ENCODE results near the gene ZFR2.
A peak's percentile ranks its signal among the peaks of the same experiment; 100 is the strongest.

The ZFR2 gene

DNA sequence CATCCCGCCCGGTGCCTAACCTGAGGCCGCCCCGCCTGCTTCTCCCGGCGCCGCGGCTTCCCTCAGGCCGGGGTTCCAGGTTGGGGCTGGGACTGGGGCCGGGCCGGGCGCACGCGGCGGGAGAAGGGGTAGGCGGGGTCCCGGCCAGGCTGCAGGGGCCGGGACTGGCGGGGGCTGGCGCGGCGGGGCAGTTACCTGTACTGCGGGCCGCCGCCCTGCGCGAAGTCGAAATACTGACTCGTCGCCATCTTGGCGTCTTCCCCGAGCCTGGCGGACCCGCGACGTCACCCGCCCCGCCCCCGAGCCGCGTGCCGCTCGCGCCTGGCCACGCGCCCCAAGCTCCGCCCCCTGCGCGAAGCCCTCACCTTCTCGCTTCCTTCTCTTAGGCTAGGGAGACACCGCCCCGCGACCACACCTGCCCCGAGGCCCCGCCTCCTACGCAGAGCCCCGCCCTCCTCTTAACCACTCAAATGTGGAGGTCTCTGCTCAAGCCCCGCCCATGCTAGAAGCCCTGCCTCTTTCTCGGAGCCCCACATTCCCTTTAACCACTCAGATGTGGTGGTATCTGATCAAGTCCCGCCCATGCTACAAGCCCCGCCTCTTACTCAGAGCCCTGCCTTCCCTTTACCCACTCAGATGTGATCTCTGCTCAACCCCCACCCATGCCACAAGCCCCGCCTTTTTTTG lies at the start of gene ZFR2:
Gene ZFR2 (minus strand): TSS at position 269 of the 687 bp plus-strand sequence. CDS start 21 bp downstream, at position 248.
- Histone ChIP-seq H3K4me1 (ENCODE audit: insufficient read depth, low read length) (no peaks in the 10 kb centered on the region), H3K4me2 (ENCODE audit: insufficient read depth, low read length) (no peak within 1 kb of the TSS), H3K9ac (ENCODE audit: low read depth, low read length) (no peak within 1 kb of the TSS), H3K9me3 (ENCODE audit: insufficient read depth, low read length, severe bottlenecking) (no peaks in the 10 kb centered on the region), H3K27me3 (ENCODE audit: insufficient read depth, low read length, poor library complexity) (peaks cover 9% of the 10 kb centered on the region), H3K79me2 (ENCODE audit: insufficient read depth, low read length) (no peaks in the 10 kb centered on the region), H3K4me3 (ENCODE audit: low read depth in 1 of 2, low read length in 2 of 2) (no peak within 1 kb of the TSS), H3K36me3 (ENCODE audit: insufficient read depth, low read length) (no peaks in the 10 kb centered on the region), H3K27ac (ENCODE audit: low read length) (no peak within 1 kb of the TSS), H4K20me1 (ENCODE audit: insufficient read depth, low read length) (no peaks in the 10 kb centered on the region; the same call in 1 of the 2 replicates), H2AFZ (ENCODE audit: low read depth, low read length) (no peak within 1 kb of the TSS)
- TF ChIP-seq EZH2 (IDR thresholded peaks at IDR 0.05; ENCODE audit: borderline replicate concordance, low read depth, low read length, severe bottlenecking) = no peak
- TF ChIP-seq, protein P1, sequence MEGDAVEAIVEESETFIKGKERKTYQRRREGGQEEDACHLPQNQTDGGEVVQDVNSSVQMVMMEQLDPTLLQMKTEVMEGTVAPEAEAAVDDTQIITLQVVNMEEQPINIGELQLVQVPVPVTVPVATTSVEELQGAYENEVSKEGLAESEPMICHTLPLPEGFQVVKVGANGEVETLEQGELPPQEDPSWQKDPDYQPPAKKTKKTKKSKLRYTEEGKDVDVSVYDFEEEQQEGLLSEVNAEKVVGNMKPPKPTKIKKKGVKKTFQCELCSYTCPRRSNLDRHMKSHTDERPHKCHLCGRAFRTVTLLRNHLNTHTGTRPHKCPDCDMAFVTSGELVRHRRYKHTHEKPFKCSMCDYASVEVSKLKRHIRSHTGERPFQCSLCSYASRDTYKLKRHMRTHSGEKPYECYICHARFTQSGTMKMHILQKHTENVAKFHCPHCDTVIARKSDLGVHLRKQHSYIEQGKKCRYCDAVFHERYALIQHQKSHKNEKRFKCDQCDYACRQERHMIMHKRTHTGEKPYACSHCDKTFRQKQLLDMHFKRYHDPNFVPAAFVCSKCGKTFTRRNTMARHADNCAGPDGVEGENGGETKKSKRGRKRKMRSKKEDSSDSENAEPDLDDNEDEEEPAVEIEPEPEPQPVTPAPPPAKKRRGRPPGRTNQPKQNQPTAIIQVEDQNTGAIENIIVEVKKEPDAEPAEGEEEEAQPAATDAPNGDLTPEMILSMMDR (IDR thresholded peaks at IDR 0.05; ENCODE audit: borderline replicate concordance, extremely low read depth, low read length, poor library complexity, severe bottlenecking) = no peak
- DNase-seq (peak; percentile 26), ATAC-seq (ENCODE audit: insufficient read depth, low read depth) (no peak)

DNA sequence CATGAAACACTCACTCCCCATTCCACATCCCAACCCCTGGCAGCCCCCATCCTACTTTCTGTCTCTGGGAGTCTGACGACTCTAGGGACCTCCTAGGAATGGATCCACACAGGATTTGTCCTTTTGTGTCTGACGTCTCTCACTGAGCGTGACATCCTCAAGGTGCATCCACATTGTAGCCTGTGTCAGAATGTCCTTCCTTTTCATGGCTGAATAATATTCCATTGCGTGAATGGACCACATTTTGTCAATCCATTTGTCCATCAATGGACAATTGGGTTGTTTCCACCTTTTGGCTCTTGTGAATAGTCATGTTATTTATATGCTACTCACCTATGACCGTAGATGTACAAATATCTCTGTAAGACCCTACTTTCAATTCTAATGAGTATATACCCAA lies 47.2 kb upstream of the ZFR2 start:
- H3K4me1 ChIP-seq (ENCODE audit: insufficient read depth, low read length) = no peaks in the 10 kb centered on the region
- H3K4me2 ChIP-seq (ENCODE audit: insufficient read depth, low read length) = no peak overlapping the region
- H3K4me3 ChIP-seq (ENCODE audit: low read depth in 1 of 2, low read length in 2 of 2) = no peak overlapping the region
- H3K36me3 ChIP-seq (ENCODE audit: insufficient read depth, low read length) = no peaks in the 10 kb centered on the region
- no peaks in the 10 kb centered on the region for H4K20me1 ChIP-seq (ENCODE audit: insufficient read depth, low read length)
- TF ChIP-seq EZH2 (IDR thresholded peaks at IDR 0.05; ENCODE audit: borderline replicate concordance, low read depth, low read length, severe bottlenecking) = no peak
- TF ChIP-seq, protein P1 (IDR thresholded peaks at IDR 0.05; ENCODE audit: borderline replicate concordance, extremely low read depth, low read length, poor library complexity, severe bottlenecking) = no peak
- no peaks in the 10 kb centered on the region for H3K27me3 ChIP-seq (ENCODE audit: insufficient read depth, low read length, poor library complexity)
- no peak overlapping the region for H3K9ac ChIP-seq (ENCODE audit: low read depth, low read length)
- H3K27ac ChIP-seq (ENCODE audit: low read length) = no peak overlapping the region
- no peak for ATAC-seq (ENCODE audit: insufficient read depth, low read depth)
- no peaks in the 10 kb centered on the region for H3K79me2 ChIP-seq (ENCODE audit: insufficient read depth, low read length)
- no peak for DNase-seq
- no peak overlapping the region for H2AFZ ChIP-seq (ENCODE audit: low read depth, low read length)
- no peaks in the 10 kb centered on the region for H3K9me3 ChIP-seq (ENCODE audit: insufficient read depth, low read length, severe bottlenecking)

DNA sequence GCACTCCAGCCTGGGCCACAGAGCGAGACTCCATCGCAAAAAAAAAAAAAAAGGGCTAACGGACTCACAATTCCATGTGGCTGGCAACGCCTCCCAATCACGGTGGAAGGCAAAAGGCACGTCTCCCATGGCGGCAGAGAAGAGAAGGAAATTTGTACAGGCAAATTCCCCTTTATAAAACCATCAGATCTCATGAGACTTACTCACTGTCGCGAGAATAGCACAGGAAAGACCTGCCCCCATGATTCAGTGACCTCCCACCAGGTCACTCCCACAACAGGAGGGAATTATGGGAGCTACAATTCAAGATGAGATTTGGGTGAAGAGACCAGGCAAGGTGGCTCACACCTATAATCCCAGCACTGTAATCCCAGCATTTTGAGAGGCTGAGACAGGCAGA lies 45.4 kb upstream of the ZFR2 start:
- H3K4me3 ChIP-seq (ENCODE audit: low read depth in 1 of 2, low read length in 2 of 2) = no peak overlapping the region
- no peak for TF ChIP-seq EZH2 (IDR thresholded peaks at IDR 0.05; ENCODE audit: borderline replicate concordance, low read depth, low read length, severe bottlenecking)
- TF ChIP-seq, protein P1 (IDR thresholded peaks at IDR 0.05; ENCODE audit: borderline replicate concordance, extremely low read depth, low read length, poor library complexity, severe bottlenecking) = no peak
- H3K27me3 ChIP-seq (ENCODE audit: insufficient read depth, low read length, poor library complexity) = no peaks in the 10 kb centered on the region
- peaks cover 2% of the 10 kb centered on the region for H3K9me3 ChIP-seq (ENCODE audit: insufficient read depth, low read length, severe bottlenecking)
- no peaks in the 10 kb centered on the region for H3K79me2 ChIP-seq (ENCODE audit: insufficient read depth, low read length)
- no peak overlapping the region for H3K4me2 ChIP-seq (ENCODE audit: insufficient read depth, low read length)
- H3K4me1 ChIP-seq (ENCODE audit: insufficient read depth, low read length) = no peaks in the 10 kb centered on the region
- no peak for DNase-seq
- ATAC-seq (ENCODE audit: insufficient read depth, low read depth) = no peak
- no peak overlapping the region for H3K9ac ChIP-seq (ENCODE audit: low read depth, low read length)
- H2AFZ ChIP-seq (ENCODE audit: low read depth, low read length) = no peak overlapping the region
- H3K27ac ChIP-seq (ENCODE audit: low read length) = no peak overlapping the region
- H4K20me1 ChIP-seq (ENCODE audit: insufficient read depth, low read length) = no peaks in the 10 kb centered on the region
- no peaks in the 10 kb centered on the region for H3K36me3 ChIP-seq (ENCODE audit: insufficient read depth, low read length)

All from DND-41 (cell line).